Ovary (tissue), 3 donors: ENCODE measurements around the gene MTX2.

ENCODE experiments used
- CTCF ChIP-seq, 3 donors: fragments of 450-650 bp in 2 of 3; fragments of 200-600 bp in 1 of 3; IDR thresholded peaks; one replicate each; pipeline versions ENCODE4 v1.5.1 to v1.8.0; 2016 to 2022; ENCODE audit warnings: antibody characterized with exemption in 3 of 3, mild to moderate bottlenecking in 1 of 3
- EP300 ChIP-seq: sonication (generic); formaldehyde crosslinking; IDR thresholded peaks from one replicate; pipeline ENCODE4 v1.6.1; 2017; ENCODE audit warnings: antibody characterized with exemption
- POLR2A ChIP-seq: fragments of 450-650 bp; IDR thresholded peaks from one replicate; pipeline ENCODE4 v1.6.1; 2017; ENCODE audit warnings: antibody characterized with exemption, mild to moderate bottlenecking, moderate library complexity
- donor health status: DM: no; HTN: no; CAD: no.

- TF ChIP-seq POLR2A (no peak), CTCF (IDR thresholded peaks at IDR 0.05) (no peak), EP300 (no peak)
These were observed 56.5 kb downstream of the MTX2 start for GRCh38 chr2:176325732-176326131.
